BLaER1 treated with 17β-estradiol and CSF1 and Interleukin-3, amounts not matched to agents 10 nM and 100 nM (cell line): ENCODE data around the gene CLTC.

Experiments
- H3K27ac ChIP-seq, 11 experiments: shearing (Covaris generic); formaldehyde crosslinking; 2 replicates each; pipeline ENCODE4 v1.8.1; 2022
- H3K27me3 ChIP-seq, 11 experiments: shearing (Covaris generic); formaldehyde crosslinking; 2 replicates each; pipeline ENCODE4 v1.8.1; 2022
- H3K36me3 ChIP-seq, 11 experiments: shearing (Covaris generic); formaldehyde crosslinking; 2 replicates each; pipeline ENCODE4 v1.8.1; 2022
- H3K4me1 ChIP-seq, 10 experiments: shearing (Covaris generic); formaldehyde crosslinking; 2 replicates each; pipeline ENCODE4 v1.8.1; 2022
- H3K4me2 ChIP-seq, 11 experiments: shearing (Covaris generic); formaldehyde crosslinking; 2 replicates each; pipeline ENCODE4 v1.8.1; 2022
- H3K4me3 ChIP-seq, 10 experiments: shearing (Covaris generic); formaldehyde crosslinking; 2 replicates each; pipeline ENCODE4 v1.8.1; 2022
- H3K9ac ChIP-seq, 11 experiments: shearing (Covaris generic); formaldehyde crosslinking; 2 replicates each; pipeline ENCODE4 v1.8.1; 2022
- H3K9me3 ChIP-seq, 11 experiments: shearing (Covaris generic); formaldehyde crosslinking; replicated peaks in 1 of 11; 2 replicates each; pipeline ENCODE4 v1.8.1; 2022
- H4K20me1 ChIP-seq, 11 experiments: shearing (Covaris generic); formaldehyde crosslinking; 2 replicates each; pipeline ENCODE4 v1.8.1; 2022
- Cebpa-rat ChIP-seq, 11 experiments: shearing (Covaris generic); IDR thresholded peaks; 2 replicates each; pipeline ENCODE4 v1.8.1; 2022

Gene CLTC

GRCh38 chr17:59745040-59745439 lies 125.3 kb downstream of the CLTC start:
- H3K4me1 ChIP-seq = peaks cover 0 to 11% (median 0%) of the 10 kb centered on the region in 10 experiments; a peak in 2 of 20 replicates
- no peak overlapping the region for H3K9ac ChIP-seq
- no peaks in the 10 kb centered on the region for H3K27me3 ChIP-seq
- H3K36me3 ChIP-seq = peaks cover 15 to 78% (median 42%) of the 10 kb centered on the region in 11 experiments
- no peak overlapping the region for H3K4me3 ChIP-seq
- peaks cover 0 to 16% (median 9%) of the 10 kb centered on the region in 11 experiments; a peak in 13 of 22 replicates for H3K9me3 ChIP-seq
- no peaks in the 10 kb centered on the region; a peak in 1 of 22 replicates for H4K20me1 ChIP-seq
- H3K27ac ChIP-seq = no peak overlapping the region
- H3K4me2 ChIP-seq = no peak overlapping the region
- peak in 2 of 11 experiments; percentile 9 to 42; a peak in 1 of 22 replicates for TF ChIP-seq Cebpa-rat (IDR thresholded peaks at IDR 0.05)
